Fibroblast of the aortic adventitia (primary cell): ENCODE data around the gene PRR9. TPM values are rescaled to one million over a fixed set of nuclear protein-coding genes. Genes with fewer than 3 reads are reported as not detected.

Source experiments
- DNase-seq: peaks from one replicate; pipeline ENCODE4 v3.0.0-alpha.2; 2010; ENCODE audit warnings: low read depth
- H3K4me3 ChIP-seq: 2 replicates; pipeline ENCODE4 v1.5.1; 2011; ENCODE audit warnings: low read depth, mild to moderate bottlenecking, control low read depth, low read length, moderate library complexity
- CTCF ChIP-seq: IDR thresholded peaks from 2 replicates; pipeline ENCODE4 v1.5.1; 2011; ENCODE audit warnings: mild to moderate bottlenecking, low read length, control low read depth, inconsistent platforms; ENCODE audit not compliant: insufficient read depth
- total RNA-seq: library from RNA; depleted of rRNA; stranded (reverse); fragments of >200 nt; gene quantifications from 2 replicates; pipeline ENCODE4 v1.2.3, GENCODE V29; 2012; ENCODE audit warnings: low replicate concordance

Gene PRR9
- total RNA-seq, 1 donor, result not detected

GRCh38 chr1:153261281-153262069, 44.1 kb downstream of the PRR9 start:
- TF ChIP-seq CTCF, result no peak
- peak overlapping the region; percentile 37 for H3K4me3 ChIP-seq
- no peak for DNase-seq

- no peak for DNase-seq
- peak overlapping the region; percentile 31 for H3K4me3 ChIP-seq
- no peak for TF ChIP-seq CTCF
Measured at GRCh38 chr1:153262070-153262366, 44.6 kb downstream of the PRR9 start.

- no peak for DNase-seq
- TF ChIP-seq CTCF, result no peak
- no peak overlapping the region for H3K4me3 ChIP-seq
Measured at GRCh38 chr1:153262462-153263157, 45.2 kb downstream of the PRR9 start.

GRCh38 chr1:153265457-153265856, 48.1 kb downstream of the PRR9 start:
- no peak for TF ChIP-seq CTCF
- no peak for DNase-seq
- H3K4me3 ChIP-seq, result no peak overlapping the region

Other genes with a start within 250 kb of the PRR9 start
- not detected in 2 replicates for gene SPRR4, start 246.9 kb upstream of the PRR9 start, total RNA-seq
- not detected in 2 replicates for gene SPRR1A, start 233.5 kb upstream of the PRR9 start, total RNA-seq
- gene SPRR3, start 215.8 kb upstream of the PRR9 start, total RNA-seq, result not detected in 2 replicates
- gene SPRR1B, start 186.4 kb upstream of the PRR9 start, total RNA-seq, result not detected in 2 replicates
- not detected in 2 replicates for gene SPRR2D, start 176.5 kb upstream of the PRR9 start, total RNA-seq
- not detected in 2 replicates for gene SPRR2A, start 160.1 kb upstream of the PRR9 start, total RNA-seq
- gene SPRR2B, start 146.0 kb upstream of the PRR9 start, total RNA-seq, result not detected in 2 replicates
- gene SPRR2E, start 123.1 kb upstream of the PRR9 start, total RNA-seq, result not detected in 2 replicates
- gene SPRR2F, start 104.1 kb upstream of the PRR9 start, total RNA-seq, result not detected in 2 replicates
- gene SPRR2G, start 66.7 kb upstream of the PRR9 start, total RNA-seq, result not detected in 2 replicates
- not detected in 2 replicates for gene LELP1, start 14.2 kb upstream of the PRR9 start, total RNA-seq
- not detected in 2 replicates for gene LORICRIN, start 42.1 kb downstream of the PRR9 start, total RNA-seq
- not detected in 2 replicates for gene PGLYRP3, start 95.4 kb downstream of the PRR9 start, total RNA-seq
- not detected in 2 replicates for gene PGLYRP4, start 131.3 kb downstream of the PRR9 start, total RNA-seq
- not detected in 2 replicates for gene S100A9, start 140.3 kb downstream of the PRR9 start, total RNA-seq
- not detected in 2 replicates for gene S100A12, start 158.0 kb downstream of the PRR9 start, total RNA-seq
- not detected in 2 replicates for gene S100A8, start 173.5 kb downstream of the PRR9 start, total RNA-seq
- not detected in 2 replicates for gene S100A7A, start 198.9 kb downstream of the PRR9 start, total RNA-seq
- not detected in 2 replicates for gene S100A7, start 243.1 kb downstream of the PRR9 start, total RNA-seq